Adrenal gland (tissue), 12 donors: ENCODE data around the gene THUMPD3. TPM values are rescaled to one million over a fixed set of nuclear protein-coding genes. Genes with fewer than 3 reads are reported as not detected.

Experiments
- DNase-seq, 7 donors: peaks; one replicate each; pipeline ENCODE4 v3.0.0-alpha.2; 2019 to 2020
- H3K27ac ChIP-seq, 5 donors: fragments of 200-600 bp; sonication (generic) in 4 of 5; 1 replicate in 3 of 5; 2 replicates in 2 of 5; pipeline versions ENCODE4 v1.5.1 to v1.8.0; 2016 to 2020; ENCODE audit warnings: mild to moderate bottlenecking in 1 of 5
- H3K27me3 ChIP-seq: fragments of 200-600 bp; 2 replicates; pipeline ENCODE4 v1.8.0; 2021
- H3K36me3 ChIP-seq, 2 donors: fragments of 200-600 bp; replicated peaks in 1 of 2; 1 replicate in 1 of 2; 2 replicates in 1 of 2; pipeline versions ENCODE4 v1.5.1 to v1.8.0; 2018 to 2022
- H3K4me1 ChIP-seq, 2 donors: fragments of 200-600 bp; replicated peaks in 1 of 2; 1 replicate in 1 of 2; 2 replicates in 1 of 2; pipeline versions ENCODE4 v1.5.1 to v1.8.0; 2018 to 2021
- H3K4me3 ChIP-seq, 4 donors: fragments of 200-600 bp; sonication (generic) in 3 of 4; one replicate each; pipeline ENCODE4 v1.5.1; 2016 to 2018
- H3K9me3 ChIP-seq, 3 donors: fragments of 200-600 bp; sonication (generic) in 1 of 3; replicated peaks in 1 of 3; 1 replicate in 2 of 3; 2 replicates in 1 of 3; pipeline versions ENCODE4 v1.5.1 to v1.8.0; 2016 to 2021
- CTCF ChIP-seq, 6 experiments: fragments of 450-650 bp in 4 of 6; fragments of 200-600 bp in 2 of 6; sonication (generic) in 1 of 6; IDR thresholded peaks; 1 replicate in 5 of 6; 2 replicates in 1 of 6; pipeline versions ENCODE4 v1.5.1 to v1.8.0; 2016 to 2021; ENCODE audit warnings: antibody characterized with exemption in 6 of 6, mild to moderate bottlenecking in 2 of 6, moderate library complexity in 1 of 6
- POLR2A ChIP-seq, 2 donors: fragments of 450-650 bp; IDR thresholded peaks; one replicate each; pipeline ENCODE4 v1.6.1; 2017; ENCODE audit warnings: antibody characterized with exemption in 2 of 2, mild to moderate bottlenecking in 2 of 2, moderate library complexity in 1 of 2
- WGBS, 4 donors: extraction: QIAGEN DNeasy Blood & Tissue Kit in 2 of 4; methylation state at CpG; one replicate each; pipeline versions ENCODE4 v1.1.5 to v1.1.7; 2013 to 2017; 5-methylcytosine and 5-hydroxymethylcytosine counted together
- intact Hi-C, 2 donors: fragments of 100-400 bp; cut with DNase I; formaldehyde crosslinking; loops; one replicate each; pipeline versions ENCODE4 v1.14.1 to v1.15.0; 2022 to 2023
- polyA plus RNA-seq, 3 donors: library from polyadenylated mRNA; stranded (reverse); fragments of 200-250 nt in 2 of 3; fragments of 350-450 nt in 1 of 3; fragmentation: Illumina TruSeq in 1 of 3; extraction: RNeasy Lipid Tissue Mini Kit (QIAGEN cat#74804) in 1 of 3; gene quantifications; one replicate each; pipeline ENCODE4 v1.2.3, GENCODE V29; 2013 to 2014
- total RNA-seq, 9 donors: library from RNA; depleted of rRNA in 4 of 9; stranded (reverse); fragments of >200 nt in 4 of 9; fragments of 120-200 nt in 1 of 9; fragmentation: NEBNext Ultra II Directional in 1 of 9; extraction: Animal tissue kit (Norgen Biotek cat#: 25700) in 1 of 9; gene quantifications; one replicate each; pipeline versions ENCODE4 v1.1.0 to v1.2.4, GENCODE V29; 2013 to 2023
- donor health status: healthy with polysubstance abuse.
- donor health status: Bipolar disorder and iron deficiency.
- donor health status: DM: yes; HTN: yes; CAD: no.
- donor health status: DM: no; HTN: no; CAD: no.
- donor health status: DM: no; HTN: no; CAD: no.
- donor health status: DM: yes; HTN: yes; CAD: no.

THUMPD3 gene
- total and polyA plus RNA-seq, 12 donors: 20.1 to 84.3 (median 42.8) TPM

- peak overlapping the region; percentile 89 to 99 (median 97) for H3K27ac ChIP-seq
- intact Hi-C loops: no loop called here
- H3K4me3 ChIP-seq: peak overlapping the region; percentile 31 to 97 (median 86)
- no peaks in the 10 kb centered on the region for H3K27me3 ChIP-seq
- no peaks in the 10 kb centered on the region for H3K9me3 ChIP-seq
- peaks cover 34 to 68% of the 10 kb centered on the region in 2 donors for H3K4me1 ChIP-seq
- WGBS, 4 donors: 0 to 1% (median 0%) methylated on average over 25 to 47 of the region's 47 CpGs
- TF ChIP-seq POLR2A (IDR thresholded peaks at IDR 0.05): no peak
- TF ChIP-seq CTCF (IDR thresholded peaks at IDR 0.05): no peak
- H3K36me3 ChIP-seq: peaks cover 0 to 7% of the 10 kb centered on the region in 2 donors
- peak; percentile 57 to 79 (median 65) for DNase-seq
These were observed 35.2 kb downstream of the THUMPD3 start for GRCh38 chr3:9397906-9398699.

GRCh38 chr3:9398700-9399336 lies 36.0 kb downstream of the THUMPD3 start:
- Histone ChIP-seq H3K4me1 (peaks cover 42 to 70% of the 10 kb centered on the region in 2 donors), H3K36me3 (no peaks in the 10 kb centered on the region), H3K9me3 (no peaks in the 10 kb centered on the region), H3K27me3 (no peaks in the 10 kb centered on the region), H3K4me3 (peak overlapping the region; percentile 31 to 97 (median 86)), H3K27ac (peak overlapping the region; percentile 89 to 99 (median 97))
- TF ChIP-seq POLR2A (IDR thresholded peaks at IDR 0.05): no peak
- no peak for TF ChIP-seq CTCF (IDR thresholded peaks at IDR 0.05)
- intact Hi-C loops: no loop called here
- DNase-seq: peak in 5 of 7 donors; percentile 32 to 61 (median 44)
- 0 to 1% (median 1%) methylated on average over 7 of the region's 7 CpGs for WGBS, 4 donors

GRCh38 chr3:9399337-9399703 lies 36.5 kb downstream of the THUMPD3 start:
- peak overlapping the region; percentile 89 to 99 (median 97) for H3K27ac ChIP-seq

More at GRCh38 chr3:9399337-9399703, 36.5 kb downstream of the THUMPD3 start:
- H3K36me3 ChIP-seq: no peaks in the 10 kb centered on the region
- intact Hi-C loops: no loop called here
- peaks cover 47 to 70% of the 10 kb centered on the region in 2 donors for H3K4me1 ChIP-seq
- DNase-seq: no peak
- WGBS, 4 donors: 0 to 4% (median 1%) methylated on average over 2 of the region's 2 CpGs
- TF ChIP-seq CTCF (IDR thresholded peaks at IDR 0.05): no peak
- no peak for TF ChIP-seq POLR2A (IDR thresholded peaks at IDR 0.05)
- no peaks in the 10 kb centered on the region for H3K27me3 ChIP-seq
- peak overlapping the region in 3 of 4 donors; percentile 31 to 97 (median 88) for H3K4me3 ChIP-seq
- H3K9me3 ChIP-seq: no peaks in the 10 kb centered on the region
